GM21825 (cell line): Measurements from ENCODE around the gene AFAP1L2.

Experiments used
- ATAC-seq: cut with Tn5 transposase; IDR thresholded peaks from one replicate; pipeline ENCODE4 v1.9.1; 2021; ENCODE audit warnings: mild to moderate bottlenecking, moderate library complexity; ENCODE audit not compliant: unreplicated experiment

AFAP1L2 gene

DNA sequence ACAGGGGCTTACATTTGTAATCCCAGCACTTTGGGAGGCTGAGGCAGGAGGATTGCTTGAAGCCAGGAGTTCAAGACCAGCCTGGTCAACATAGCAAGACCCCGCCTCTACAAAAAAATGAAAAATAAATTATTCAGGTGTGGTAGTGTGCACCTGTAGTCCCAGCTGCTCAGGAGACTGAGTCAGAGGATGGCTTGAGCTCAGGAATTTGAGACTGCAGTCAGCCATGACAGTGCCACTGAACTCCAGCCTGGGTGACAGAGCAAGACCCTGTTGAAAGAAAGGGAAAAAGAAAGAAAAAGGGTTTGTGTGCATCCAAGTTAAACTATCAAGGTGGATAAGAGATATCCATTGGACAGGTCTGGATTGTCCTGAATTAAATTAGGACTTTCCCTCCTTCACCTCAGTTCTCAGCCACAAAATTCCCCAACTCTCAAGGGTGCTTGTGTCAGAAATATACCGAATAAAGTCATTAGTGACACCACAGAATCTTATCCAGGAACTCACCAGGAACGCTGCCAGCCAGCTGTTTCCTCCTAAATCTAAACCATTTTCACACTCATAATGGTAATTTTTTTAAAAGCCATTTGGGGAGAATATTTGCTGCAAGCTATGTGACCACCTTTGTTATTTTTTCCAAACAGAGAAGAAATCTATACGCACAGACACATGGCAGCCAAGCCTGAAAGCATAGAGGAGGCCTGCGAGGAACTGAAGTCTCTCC lies 12.0 kb downstream of the AFAP1L2 start:
- no peak for ATAC-seq

DNA sequence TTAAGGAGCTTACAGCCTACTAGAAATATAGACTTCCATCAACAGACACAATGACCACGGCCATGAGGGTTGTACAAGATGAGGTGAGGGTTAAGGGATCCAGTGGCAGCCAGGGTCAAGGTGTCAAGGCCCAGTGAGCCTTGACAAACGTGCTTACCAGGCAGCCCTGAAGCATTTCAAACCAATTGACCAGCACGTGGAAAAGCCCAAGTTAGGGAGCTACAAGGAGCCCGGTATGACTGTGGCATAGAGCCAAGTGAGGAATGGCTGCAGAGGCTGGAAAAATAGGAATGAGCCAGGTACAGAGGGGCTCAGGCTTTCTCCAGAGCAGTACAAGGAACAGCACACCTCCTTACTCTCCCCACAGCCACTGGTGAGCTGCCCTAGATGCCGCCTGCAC lies 12.7 kb downstream of the AFAP1L2 start:
- no peak for ATAC-seq

GRCh38 chr10:114389426-114389825 lies 14.9 kb downstream of the AFAP1L2 start:
- no peak for ATAC-seq

DNA sequence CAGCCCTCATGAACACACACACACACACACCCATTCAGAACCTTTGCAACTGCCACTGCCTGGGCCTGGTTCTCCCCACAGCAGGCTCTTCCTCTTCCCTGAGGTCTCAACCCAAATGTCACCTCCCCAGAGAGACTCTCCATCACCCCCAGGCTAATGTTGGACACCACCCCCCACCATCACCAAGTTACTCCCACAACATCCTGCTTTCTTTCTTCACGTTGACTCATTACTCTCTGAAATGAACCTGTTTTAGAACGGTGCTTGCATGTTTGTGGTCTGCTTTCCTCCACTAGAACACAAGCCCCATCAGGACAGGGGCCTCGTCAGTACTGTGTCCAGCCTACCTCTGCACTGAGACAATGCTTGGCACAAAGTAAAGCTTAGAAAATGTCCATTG lies 16.0 kb downstream of the AFAP1L2 start:
- no peak for ATAC-seq

DNA sequence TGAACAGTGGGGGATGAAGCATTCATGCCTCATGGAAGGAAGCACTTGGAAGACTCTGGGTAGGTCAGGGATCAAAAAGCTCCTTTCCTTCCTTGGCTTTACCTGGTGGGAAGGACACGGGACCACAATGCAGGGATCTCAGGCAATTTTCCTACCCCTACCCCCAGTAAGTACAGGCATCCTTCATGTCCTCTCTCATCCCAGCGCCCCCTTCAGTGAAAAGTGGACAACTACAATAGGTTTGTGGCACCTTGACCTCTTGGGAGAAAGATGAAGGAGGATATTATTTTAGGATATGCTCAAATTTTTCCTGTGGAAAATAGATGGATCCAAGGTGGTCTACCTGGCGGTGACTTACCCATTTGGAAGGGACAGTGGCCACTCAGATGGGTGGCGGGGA lies 16.5 kb downstream of the AFAP1L2 start:
- ATAC-seq: no peak

DNA sequence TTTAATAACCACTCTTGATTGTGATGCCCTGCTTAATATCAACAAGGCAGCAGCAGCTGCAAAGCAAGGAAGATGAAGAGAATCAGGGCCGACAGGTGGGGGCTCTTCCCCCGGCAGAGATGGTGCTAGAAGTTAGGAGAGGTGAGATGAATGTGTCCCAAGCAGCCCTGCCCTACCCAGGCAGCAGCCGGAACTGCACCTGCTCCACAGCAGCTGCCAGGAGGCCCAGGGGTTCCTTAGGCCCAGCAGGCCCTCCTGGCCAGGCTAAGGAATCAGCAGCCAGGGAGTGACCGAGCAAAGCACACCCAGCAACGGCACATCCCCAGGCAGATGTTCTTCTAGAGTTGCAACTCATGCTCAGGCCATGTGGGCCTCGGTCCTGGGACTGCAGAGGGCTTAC lies 17.9 kb downstream of the AFAP1L2 start:
- ATAC-seq: no peak

DNA sequence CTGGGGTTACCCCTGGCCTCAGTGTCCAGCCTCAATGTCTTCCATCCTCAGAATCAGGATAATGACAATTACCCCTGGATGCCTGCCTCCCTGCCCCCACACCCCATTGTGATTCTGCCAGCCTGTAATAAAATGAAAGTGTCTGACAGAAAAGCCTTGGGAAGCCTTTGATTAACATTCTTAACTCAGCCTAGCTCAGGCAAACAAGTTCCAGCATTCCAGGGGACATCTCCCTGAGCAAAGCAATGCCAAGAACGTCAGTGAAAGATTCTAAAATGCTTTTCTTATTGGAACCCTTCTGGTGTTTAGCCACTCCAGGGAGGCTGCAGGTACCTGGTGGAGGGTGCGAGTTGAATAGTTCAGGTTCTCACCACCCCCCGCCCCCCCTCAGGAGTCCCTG lies 18.7 kb downstream of the AFAP1L2 start:
- ATAC-seq: no peak

- no peak for ATAC-seq
These were observed 19.7 kb downstream of the AFAP1L2 start for GRCh38 chr10:114384601-114385000.

DNA sequence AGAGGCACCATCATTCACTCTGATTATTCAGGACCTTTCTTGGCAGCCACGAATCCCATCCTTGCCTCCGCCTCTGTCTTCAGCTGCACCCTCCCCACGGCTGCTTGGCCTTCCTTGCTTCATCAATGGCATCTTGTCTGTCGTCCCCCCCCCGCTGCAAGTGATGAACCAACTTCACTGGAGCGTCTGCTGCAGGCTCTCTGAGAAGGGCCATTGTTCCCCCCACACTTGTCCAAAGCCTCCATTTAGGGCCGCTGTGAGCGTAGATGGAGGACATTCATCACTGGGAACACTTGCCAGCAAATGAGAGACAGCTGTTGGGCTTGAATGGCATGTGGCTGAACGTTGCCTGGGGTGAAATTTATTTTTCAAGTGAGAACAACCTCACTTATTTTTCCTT lies 20.1 kb downstream of the AFAP1L2 start:
- ATAC-seq: no peak

GRCh38 chr10:114380797-114381196 lies 23.5 kb downstream of the AFAP1L2 start:
- ATAC-seq: no peak

- no peak for ATAC-seq
These were observed 24.2 kb downstream of the AFAP1L2 start for GRCh38 chr10:114380060-114380459.

DNA sequence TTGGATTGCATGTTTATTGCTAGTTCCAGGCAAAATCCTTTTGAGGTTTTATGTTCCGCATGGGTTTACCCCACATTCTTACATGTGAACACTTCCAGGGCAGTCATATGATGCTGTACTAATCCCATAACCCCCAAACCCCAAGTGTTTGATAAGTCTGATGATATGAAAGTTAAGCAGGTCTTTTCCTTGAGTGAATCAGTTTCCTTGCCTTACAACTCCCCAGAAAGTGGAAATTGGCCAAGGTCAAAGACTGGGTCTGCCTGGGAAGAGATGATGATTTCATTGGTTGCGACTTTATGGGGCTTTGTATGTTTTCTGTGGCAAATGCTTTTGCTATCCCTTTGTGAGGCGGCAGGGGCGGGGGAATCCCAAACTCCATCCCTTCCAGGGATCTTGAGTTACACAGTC lies 24.7 kb downstream of the AFAP1L2 start:
- ATAC-seq: no peak

DNA sequence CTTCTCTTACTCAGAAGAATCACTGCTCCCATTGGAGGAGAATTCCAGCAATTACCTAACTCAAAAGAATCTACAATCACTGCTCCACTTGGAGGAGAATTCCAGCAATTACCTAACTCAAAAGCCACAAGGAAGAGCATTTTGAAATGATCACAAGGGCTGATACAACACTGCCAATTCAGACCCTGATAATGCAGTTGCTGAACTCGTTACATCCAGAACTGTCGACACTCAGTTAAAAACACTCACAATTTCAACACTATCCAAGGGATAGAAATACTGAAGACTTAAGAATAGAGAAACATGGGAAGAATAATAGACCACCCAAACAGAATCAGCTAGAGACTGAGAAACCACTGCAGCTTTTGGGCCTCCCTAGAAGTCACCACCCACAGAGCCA lies 27.8 kb downstream of the AFAP1L2 start:
- no peak for ATAC-seq

- no peak for ATAC-seq
These were observed 29.3 kb downstream of the AFAP1L2 start for GRCh38 chr10:114375047-114375446.

DNA sequence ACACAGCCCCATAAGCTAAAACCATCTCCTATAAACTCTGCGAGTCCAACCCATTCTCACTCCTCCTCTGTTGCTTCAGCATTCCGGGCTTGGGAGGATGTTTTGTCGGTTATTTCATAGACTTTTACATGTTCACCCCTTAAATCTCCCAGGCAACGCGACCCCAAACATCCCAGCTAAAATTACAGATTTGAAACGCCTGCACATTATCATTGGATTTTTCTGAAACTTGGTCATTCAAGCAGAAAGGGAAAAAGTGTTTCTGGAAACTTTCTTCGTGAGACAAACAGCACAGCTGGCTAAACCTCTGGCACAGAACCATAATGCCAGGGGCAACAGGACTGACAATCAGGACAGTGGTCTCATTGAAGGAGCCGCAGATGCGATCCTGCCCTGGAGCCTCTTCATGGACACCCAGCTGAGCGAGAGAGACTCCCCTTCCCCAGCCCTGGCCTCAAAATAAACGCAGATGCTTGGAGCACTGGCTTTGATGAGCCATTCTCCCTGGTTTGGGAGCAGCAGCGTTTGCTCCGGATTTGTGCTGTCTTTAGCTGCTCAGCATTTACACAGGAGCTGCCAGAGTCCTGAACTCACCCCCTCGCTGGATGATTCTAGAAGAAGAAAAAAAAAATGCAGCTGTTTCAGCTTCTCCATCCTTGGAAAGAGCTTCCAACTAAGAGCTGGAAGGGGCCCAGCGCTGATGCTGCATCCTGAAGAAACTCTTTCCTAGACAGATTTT lies 30.1 kb downstream of the AFAP1L2 start:
- no peak for ATAC-seq

DNA sequence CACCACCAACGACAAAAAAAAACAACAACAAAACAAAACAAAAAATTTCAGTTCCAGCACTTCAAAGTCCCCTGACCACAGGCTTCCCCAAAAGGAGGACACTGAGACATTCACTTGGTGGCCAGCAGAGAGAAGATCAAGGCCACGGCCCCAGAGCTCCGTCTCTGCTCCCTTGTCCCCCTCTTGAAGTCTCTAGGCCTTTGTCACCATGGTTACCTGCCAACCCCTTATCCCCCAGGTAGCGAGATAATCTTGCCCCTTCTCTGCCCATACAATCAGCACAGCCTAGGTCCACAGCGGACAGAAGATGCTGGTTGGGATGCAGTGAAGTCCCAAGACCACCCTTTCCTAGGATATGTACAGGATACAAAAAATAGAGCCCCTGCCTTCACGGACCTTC lies 30.7 kb downstream of the AFAP1L2 start:
- ATAC-seq: no peak

DNA sequence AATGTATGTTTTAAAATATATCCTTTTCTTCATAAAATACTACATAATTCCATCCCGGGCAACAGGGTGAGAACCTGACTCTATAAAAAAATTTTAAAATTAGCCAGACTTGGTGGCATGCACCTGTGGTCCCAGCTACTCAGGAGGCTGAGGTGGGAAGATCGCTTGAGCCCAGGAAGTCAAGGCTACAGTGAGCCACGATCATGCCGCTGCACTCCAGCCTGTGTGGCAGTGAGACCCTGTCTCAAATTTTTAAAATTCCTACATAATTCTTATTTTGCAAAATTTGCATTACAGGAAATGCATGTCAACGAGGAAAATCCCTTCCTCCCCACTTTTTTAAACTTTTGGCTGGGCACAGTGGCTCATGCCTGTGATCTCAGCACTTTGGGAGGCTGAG lies 31.3 kb downstream of the AFAP1L2 start:
- no peak for ATAC-seq

DNA sequence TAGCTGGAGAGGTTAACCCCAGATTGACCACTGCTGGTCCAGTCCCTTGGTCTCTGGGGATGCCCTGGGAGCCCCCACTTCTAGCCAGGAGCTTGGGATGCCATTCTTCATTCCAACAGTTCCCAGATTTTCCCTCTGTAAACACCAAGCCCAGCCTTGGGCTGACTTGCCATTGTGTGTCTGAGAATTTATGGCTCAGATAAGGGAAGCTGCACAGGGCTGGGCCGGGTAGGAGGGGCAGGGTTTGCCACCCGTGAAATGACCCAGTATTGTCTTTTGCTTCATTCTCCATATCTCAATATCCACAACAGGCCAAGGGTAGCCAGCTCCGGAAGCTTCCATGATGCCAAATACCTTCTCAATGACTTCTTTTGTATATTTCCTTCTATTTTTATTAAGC lies 32.1 kb downstream of the AFAP1L2 start:
- no peak for ATAC-seq

- ATAC-seq: no peak
These were observed 33.3 kb downstream of the AFAP1L2 start for GRCh38 chr10:114370966-114371365.

GRCh38 chr10:114370199-114370598 lies 34.1 kb downstream of the AFAP1L2 start:
- ATAC-seq: no peak

GRCh38 chr10:114368057-114368391 lies 36.3 kb downstream of the AFAP1L2 start:
- no peak for ATAC-seq

DNA sequence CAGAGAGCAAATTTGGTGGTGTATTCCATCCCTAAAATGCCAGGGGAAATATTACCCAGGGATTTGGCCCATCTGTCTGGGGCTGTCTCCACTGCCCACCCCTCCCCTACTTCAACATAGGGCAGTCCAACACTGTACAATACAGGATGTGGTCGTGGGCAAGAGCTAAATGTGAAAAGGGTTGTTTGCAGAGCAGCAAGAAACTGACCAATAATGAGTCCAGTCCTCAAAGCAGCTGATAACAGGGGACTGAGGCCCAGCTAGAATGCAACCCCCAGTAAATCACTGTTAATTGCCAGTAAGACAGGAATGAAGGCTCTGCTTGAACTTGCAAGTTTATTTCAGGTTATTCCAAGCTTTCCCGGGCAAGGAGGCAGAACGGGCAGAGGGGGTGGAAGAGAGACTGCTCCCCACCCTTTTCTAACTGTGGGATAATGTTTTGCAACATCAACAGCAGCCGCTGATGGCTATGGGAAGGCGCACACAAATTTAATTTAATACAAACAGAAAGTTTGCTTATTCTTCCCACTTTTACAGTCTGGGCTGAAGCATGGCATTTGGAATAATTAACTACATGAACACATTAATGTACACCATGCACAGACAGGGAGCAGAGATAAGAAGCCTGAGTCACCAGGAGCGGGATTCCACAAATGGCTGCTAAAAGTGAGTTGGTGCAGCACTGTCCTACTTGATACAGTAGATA lies 36.8 kb downstream of the AFAP1L2 start:
- no peak for ATAC-seq
